ENCODE results near the gene LIX1L.

The LIX1L gene

DNA sequence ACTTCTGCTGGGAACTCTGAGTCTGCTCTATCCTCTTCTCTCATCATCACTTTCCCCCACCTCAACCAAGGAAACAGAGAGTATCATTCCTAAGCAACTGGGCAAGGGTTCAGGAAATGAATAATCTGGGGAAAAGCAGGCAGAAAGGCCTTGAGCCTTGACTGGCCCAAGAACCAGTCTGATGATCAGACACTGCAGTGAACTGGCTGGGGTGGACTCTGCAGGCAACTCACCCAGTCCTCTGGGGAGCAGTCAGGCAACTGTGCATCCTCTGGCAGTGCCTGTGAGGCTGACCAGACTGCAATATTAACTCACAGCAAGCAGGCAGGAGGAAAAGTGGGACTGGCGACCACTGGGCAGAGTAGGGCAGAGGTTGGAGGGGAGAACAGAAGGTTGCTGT is 73.1 kb downstream of the LIX1L start:
- H3K9me3 ChIP-seq = no peaks in the 10 kb centered on the region
- H3K4me3 ChIP-seq (ENCODE audit: low read depth in 1 of 2, low read length in 1 of 2) = no peak overlapping the region
- H3K27ac ChIP-seq = no peak overlapping the region
- no peaks in the 10 kb centered on the region for H3K36me3 ChIP-seq
- peaks cover 26% of the 10 kb centered on the region for H3K27me3 ChIP-seq
- peaks cover 10 to 16% of the 10 kb centered on the region in 2 experiments for H3K4me1 ChIP-seq (ENCODE audit: control insufficient read depth in 1 of 2, insufficient read depth in 1 of 2, low read depth in 1 of 2, low read length in 1 of 2)
- TF ChIP-seq, protein P1, sequence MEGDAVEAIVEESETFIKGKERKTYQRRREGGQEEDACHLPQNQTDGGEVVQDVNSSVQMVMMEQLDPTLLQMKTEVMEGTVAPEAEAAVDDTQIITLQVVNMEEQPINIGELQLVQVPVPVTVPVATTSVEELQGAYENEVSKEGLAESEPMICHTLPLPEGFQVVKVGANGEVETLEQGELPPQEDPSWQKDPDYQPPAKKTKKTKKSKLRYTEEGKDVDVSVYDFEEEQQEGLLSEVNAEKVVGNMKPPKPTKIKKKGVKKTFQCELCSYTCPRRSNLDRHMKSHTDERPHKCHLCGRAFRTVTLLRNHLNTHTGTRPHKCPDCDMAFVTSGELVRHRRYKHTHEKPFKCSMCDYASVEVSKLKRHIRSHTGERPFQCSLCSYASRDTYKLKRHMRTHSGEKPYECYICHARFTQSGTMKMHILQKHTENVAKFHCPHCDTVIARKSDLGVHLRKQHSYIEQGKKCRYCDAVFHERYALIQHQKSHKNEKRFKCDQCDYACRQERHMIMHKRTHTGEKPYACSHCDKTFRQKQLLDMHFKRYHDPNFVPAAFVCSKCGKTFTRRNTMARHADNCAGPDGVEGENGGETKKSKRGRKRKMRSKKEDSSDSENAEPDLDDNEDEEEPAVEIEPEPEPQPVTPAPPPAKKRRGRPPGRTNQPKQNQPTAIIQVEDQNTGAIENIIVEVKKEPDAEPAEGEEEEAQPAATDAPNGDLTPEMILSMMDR (IDR thresholded peaks at IDR 0.05) = no peak
